CD4-positive, CD25-positive, alpha-beta regulatory T cell (primary cell): ENCODE measurements around the gene TSPAN33. TPM values are rescaled to one million over a fixed set of nuclear protein-coding genes. Genes with fewer than 3 reads are reported as not detected.

Experiments
- ATAC-seq, 2 donors: fragments of 150-1000 bp; cut with Tn5 transposase; one replicate each; pipeline ENCODE4 v1.10.0; 2021; ENCODE audit warnings: low read depth in 2 of 2, moderate number of reproducible peaks in 2 of 2, moderate library complexity in 1 of 2
- DNase-seq, 3 donors: peaks; one replicate each; pipeline versions ENCODE4 v3.0.0 to v3.0.0-alpha.2; 2012 to 2022; ENCODE audit warnings: mixed read lengths in 1 of 3
- H3K27ac ChIP-seq: one replicate; pipeline ENCODE4 v1.7.0; 2013; ENCODE audit warnings: mild to moderate bottlenecking, low read length; ENCODE audit not compliant: insufficient read depth, poor library complexity, severe bottlenecking
- H3K27me3 ChIP-seq: one replicate; pipeline ENCODE4 v1.7.0; 2013; ENCODE audit warnings: low read length; ENCODE audit not compliant: control insufficient read depth, insufficient read depth
- H3K36me3 ChIP-seq: one replicate; pipeline ENCODE4 v1.7.0; 2013; ENCODE audit warnings: mild to moderate bottlenecking, low read length, moderate library complexity; ENCODE audit not compliant: control insufficient read depth, insufficient read depth
- H3K4me1 ChIP-seq: 2 replicates; pipeline ENCODE4 v1.7.0; 2013; ENCODE audit warnings: mild to moderate bottlenecking, low read length; ENCODE audit not compliant: insufficient read depth, control insufficient read depth, poor library complexity, severe bottlenecking
- H3K4me3 ChIP-seq: one replicate; pipeline ENCODE4 v1.7.0; 2013; ENCODE audit warnings: low read depth, mild to moderate bottlenecking, low read length, moderate library complexity
- H3K9me3 ChIP-seq, 2 experiments: 1 replicate in 1 of 2; 2 replicates in 1 of 2; pipeline ENCODE4 v1.7.0; 2013; ENCODE audit warnings: low read length in 2 of 2, mild to moderate bottlenecking in 1 of 2, moderate library complexity in 1 of 2; ENCODE audit not compliant: control insufficient read depth in 2 of 2
- H3K27ac Mint-ChIP-seq, 3 donors: one replicate each; pipeline ENCODE4 v1.8.0; 2020 to 2022; ENCODE audit warnings: mild to moderate bottlenecking in 3 of 3, mixed read lengths in 3 of 3, moderate library complexity in 2 of 3
- H3K27me3 Mint-ChIP-seq: one replicate; pipeline ENCODE4 v1.8.0; 2022; ENCODE audit warnings: mild to moderate bottlenecking, mixed read lengths
- H3K36me3 Mint-ChIP-seq: one replicate; pipeline ENCODE4 v1.8.0; 2020; ENCODE audit warnings: mixed read lengths
- H3K4me1 Mint-ChIP-seq, 4 donors: one replicate each; pipeline ENCODE4 v1.8.0; 2020 to 2022; ENCODE audit warnings: mixed read lengths in 4 of 4, mild to moderate bottlenecking in 1 of 4
- H3K4me3 Mint-ChIP-seq, 4 donors: one replicate each; pipeline ENCODE4 v1.8.0; 2020 to 2022; ENCODE audit warnings: mild to moderate bottlenecking in 4 of 4, mixed read lengths in 4 of 4, moderate library complexity in 3 of 4
- H3K9me3 Mint-ChIP-seq, 7 donors: one replicate each; pipeline ENCODE4 v1.8.0; 2020 to 2022; ENCODE audit warnings: mixed read lengths in 7 of 7, mild to moderate bottlenecking in 3 of 7, moderate library complexity in 2 of 7
- polyA plus RNA-seq, 4 donors: library from polyadenylated mRNA; unstranded; fragments of 300-500 nt; fragmentation: Illumina TruSeq; gene quantifications; one replicate each; pipeline ENCODE4 v1.2.3, GENCODE V29; 2021
- total RNA-seq: library from RNA; stranded (reverse); gene quantifications from one replicate; pipeline ENCODE4 v1.2.3, GENCODE V29; 2022

The TSPAN33 gene
- total and polyA plus RNA-seq, 5 donors from 2014 or later: 0.96 to 4.5 (median 2.9) TPM

DNA sequence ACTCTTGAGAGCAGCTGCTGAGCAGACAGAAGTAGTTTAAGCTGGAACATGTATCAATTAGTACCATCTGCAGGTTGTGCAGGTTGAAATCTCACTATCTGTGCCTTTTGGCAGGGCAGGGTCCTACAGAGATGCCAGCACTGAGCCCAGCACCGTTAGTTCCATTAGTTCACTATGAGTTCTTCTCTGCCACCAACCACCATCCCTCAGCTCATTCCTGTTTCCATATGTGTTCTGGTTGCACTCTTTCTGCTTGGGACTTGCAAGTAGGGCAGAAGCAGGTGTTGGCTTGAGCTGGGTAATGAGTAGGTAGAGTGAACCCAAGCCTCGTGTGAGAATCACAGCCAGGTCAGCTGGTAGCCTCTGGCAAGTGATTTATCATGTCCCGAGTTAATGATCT, 46.8 kb downstream of the TSPAN33 start:
- H3K27me3 Mint-ChIP-seq: peaks cover 61% of the 10 kb centered on the region
- DNase-seq (no peak), ATAC-seq (no peak)
- H3K4me3 ChIP-seq: no peak overlapping the region
- peaks cover 0 to 12% (median 5%) of the 10 kb centered on the region in 4 donors for H3K4me1 Mint-ChIP-seq
- peaks cover 24% of the 10 kb centered on the region for H3K27me3 ChIP-seq
- H3K36me3 Mint-ChIP-seq: peaks cover 4% of the 10 kb centered on the region
- no peak overlapping the region for H3K27ac ChIP-seq
- H3K36me3 ChIP-seq: no peaks in the 10 kb centered on the region
- H3K4me3 Mint-ChIP-seq: no peak overlapping the region
- no peaks in the 10 kb centered on the region for H3K9me3 ChIP-seq
- H3K27ac Mint-ChIP-seq: no peak overlapping the region
- peaks cover 7% of the 10 kb centered on the region for H3K4me1 ChIP-seq
- peaks cover 0 to 2% (median 0%) of the 10 kb centered on the region in 7 donors for H3K9me3 Mint-ChIP-seq

DNA sequence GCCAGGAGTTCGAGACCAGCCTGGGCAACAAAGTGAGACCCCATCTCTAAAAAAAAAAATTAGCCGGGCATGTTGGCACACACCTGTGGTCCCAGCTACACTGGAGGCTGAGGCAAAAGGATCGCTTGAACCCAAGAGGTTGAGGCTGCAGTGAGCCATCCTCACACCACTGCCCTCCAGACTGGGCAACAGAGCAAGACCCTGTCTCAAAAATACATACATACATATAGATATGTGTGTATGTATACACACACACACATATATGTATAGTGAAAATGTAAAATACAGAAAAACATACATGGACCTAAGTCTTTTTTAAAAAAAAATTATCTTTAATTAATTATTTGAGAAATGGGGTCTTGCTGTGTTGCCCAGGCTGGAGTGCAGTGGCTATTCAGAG, 49.4 kb downstream of the TSPAN33 start:
- Histone ChIP-seq H3K4me3 (no peak overlapping the region), H3K36me3 (no peaks in the 10 kb centered on the region), H3K4me1 (peaks cover under 1% of the 10 kb centered on the region), H3K27ac (no peak overlapping the region), H3K9me3 (no peaks in the 10 kb centered on the region), H3K27me3 (peaks cover 22% of the 10 kb centered on the region)
- DNase-seq (no peak), ATAC-seq (no peak)
- H3K4me1 Mint-ChIP-seq: peaks cover 0 to 5% (median 3%) of the 10 kb centered on the region in 4 donors
- no peaks in the 10 kb centered on the region for H3K36me3 Mint-ChIP-seq
- no peak overlapping the region for H3K27ac Mint-ChIP-seq
- H3K9me3 Mint-ChIP-seq: peaks cover 0 to 3% (median 0%) of the 10 kb centered on the region in 7 donors
- peaks cover 50% of the 10 kb centered on the region for H3K27me3 Mint-ChIP-seq
- no peak overlapping the region for H3K4me3 Mint-ChIP-seq

GRCh38 chr7:129197771-129198170, 53.3 kb downstream of the TSPAN33 start:
- Histone ChIP-seq H3K27ac (no peak overlapping the region), H3K36me3 (no peaks in the 10 kb centered on the region), H3K9me3 (no peaks in the 10 kb centered on the region), H3K27me3 (peaks cover 3% of the 10 kb centered on the region), H3K4me3 (no peak overlapping the region), H3K4me1 (no peaks in the 10 kb centered on the region)
- no peak overlapping the region for H3K27ac Mint-ChIP-seq
- no peaks in the 10 kb centered on the region for H3K4me1 Mint-ChIP-seq
- no peak for ATAC-seq
- no peak for DNase-seq
- no peak overlapping the region for H3K4me3 Mint-ChIP-seq
- H3K9me3 Mint-ChIP-seq: peaks cover 0 to 2% (median 0%) of the 10 kb centered on the region in 7 donors
- peaks cover 26% of the 10 kb centered on the region for H3K27me3 Mint-ChIP-seq
- H3K36me3 Mint-ChIP-seq: no peaks in the 10 kb centered on the region

DNA sequence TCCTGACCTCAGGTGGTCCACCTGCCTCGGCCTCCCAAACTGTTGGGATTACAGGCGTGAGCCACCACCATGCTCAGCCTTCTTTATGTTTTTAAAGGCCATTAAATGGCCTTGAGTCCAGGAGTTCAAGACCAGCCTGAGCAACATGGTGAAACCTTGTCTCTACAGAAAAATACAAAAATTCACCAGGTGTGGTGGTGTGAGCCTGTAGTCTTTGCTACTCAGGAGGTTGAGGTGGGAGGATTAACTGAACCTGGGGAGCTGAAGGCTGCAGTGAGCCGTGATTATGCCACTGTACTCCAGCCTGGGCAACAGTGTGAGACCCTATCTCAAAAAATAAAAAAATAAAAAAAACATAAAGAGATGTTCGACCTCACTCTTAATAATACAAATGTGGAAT, 54.9 kb downstream of the TSPAN33 start:
- ATAC-seq (no peak), DNase-seq (no peak)
- Histone ChIP-seq H3K27ac (no peak overlapping the region), H3K27me3 (peaks cover 3% of the 10 kb centered on the region), H3K36me3 (no peaks in the 10 kb centered on the region), H3K4me3 (no peak overlapping the region), H3K9me3 (no peaks in the 10 kb centered on the region), H3K4me1 (no peaks in the 10 kb centered on the region)
- Mint-ChIP-seq H3K4me1 (no peaks in the 10 kb centered on the region), H3K9me3 (peaks cover 0 to 2% (median 0%) of the 10 kb centered on the region in 7 donors), H3K27ac (no peak overlapping the region), H3K36me3 (no peaks in the 10 kb centered on the region), H3K4me3 (no peak overlapping the region), H3K27me3 (peaks cover 24% of the 10 kb centered on the region)

- Histone ChIP-seq H3K4me3 (no peak overlapping the region), H3K9me3 (no peaks in the 10 kb centered on the region), H3K36me3 (no peaks in the 10 kb centered on the region), H3K27me3 (peaks cover 3% of the 10 kb centered on the region), H3K27ac (no peak overlapping the region), H3K4me1 (no peaks in the 10 kb centered on the region)
- Mint-ChIP-seq H3K9me3 (peaks cover 0 to 2% (median 0%) of the 10 kb centered on the region in 7 donors), H3K27ac (no peak overlapping the region), H3K4me3 (no peak overlapping the region), H3K4me1 (no peaks in the 10 kb centered on the region), H3K36me3 (no peaks in the 10 kb centered on the region), H3K27me3 (peaks cover 16% of the 10 kb centered on the region)
- ATAC-seq (no peak), DNase-seq (no peak)
Observed at GRCh38 chr7:129202058-129202777, 57.7 kb downstream of the TSPAN33 start.

- Histone ChIP-seq H3K9me3 (no peaks in the 10 kb centered on the region), H3K4me3 (no peak overlapping the region), H3K4me1 (no peaks in the 10 kb centered on the region), H3K27ac (no peak overlapping the region), H3K36me3 (no peaks in the 10 kb centered on the region), H3K27me3 (peaks cover 2% of the 10 kb centered on the region)
- Mint-ChIP-seq H3K4me1 (no peaks in the 10 kb centered on the region), H3K36me3 (no peaks in the 10 kb centered on the region), H3K4me3 (no peak overlapping the region), H3K27ac (no peak overlapping the region), H3K9me3 (no peaks in the 10 kb centered on the region), H3K27me3 (peaks cover 19% of the 10 kb centered on the region)
- DNase-seq: no peak
- no peak for ATAC-seq
Observed at GRCh38 chr7:129203050-129203741, 58.7 kb downstream of the TSPAN33 start.

DNA sequence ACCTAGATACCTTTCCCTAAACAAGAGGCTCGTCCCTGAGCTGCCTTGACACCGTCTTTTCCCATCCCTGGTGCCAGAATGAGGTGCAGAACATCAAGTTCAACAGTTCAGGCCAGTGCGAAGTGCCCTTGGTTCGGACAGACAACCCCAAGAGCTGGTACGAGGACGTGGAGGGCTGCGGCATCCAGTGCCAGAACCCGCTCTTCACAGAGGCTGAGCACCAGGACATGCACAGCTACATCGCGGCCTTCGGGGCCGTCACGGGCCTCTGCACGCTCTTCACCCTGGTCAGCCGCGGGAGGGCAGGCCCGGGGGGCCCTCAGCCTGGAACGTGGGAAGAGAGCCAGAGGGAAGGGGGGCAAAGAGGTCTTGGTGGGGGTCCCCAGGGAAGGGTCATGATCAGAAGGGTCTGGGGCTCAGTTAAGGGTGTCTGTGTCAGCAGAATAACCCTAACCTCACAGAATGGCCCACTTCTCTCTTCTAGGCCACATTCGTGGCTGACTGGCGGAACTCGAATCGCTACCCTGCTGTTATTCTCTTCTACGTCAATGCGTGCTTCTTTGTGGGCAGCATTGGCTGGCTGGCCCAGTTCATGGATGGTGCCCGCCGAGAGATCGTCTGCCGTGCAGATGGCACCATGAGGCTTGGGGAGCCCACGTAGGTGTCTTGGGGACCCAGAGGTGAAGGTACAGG, 60.8 kb downstream of the TSPAN33 start:
- Histone ChIP-seq H3K9me3 (no peaks in the 10 kb centered on the region), H3K27me3 (no peaks in the 10 kb centered on the region), H3K36me3 (no peaks in the 10 kb centered on the region), H3K27ac (no peak overlapping the region), H3K4me1 (no peaks in the 10 kb centered on the region), H3K4me3 (no peak overlapping the region)
- Mint-ChIP-seq H3K36me3 (no peaks in the 10 kb centered on the region), H3K27me3 (peaks cover 21% of the 10 kb centered on the region), H3K9me3 (no peaks in the 10 kb centered on the region), H3K4me1 (no peaks in the 10 kb centered on the region), H3K27ac (no peak overlapping the region), H3K4me3 (no peak overlapping the region)
- no peak for ATAC-seq
- DNase-seq: no peak
